ENCODE results near the gene DGCR8.

Gene DGCR8

DNA sequence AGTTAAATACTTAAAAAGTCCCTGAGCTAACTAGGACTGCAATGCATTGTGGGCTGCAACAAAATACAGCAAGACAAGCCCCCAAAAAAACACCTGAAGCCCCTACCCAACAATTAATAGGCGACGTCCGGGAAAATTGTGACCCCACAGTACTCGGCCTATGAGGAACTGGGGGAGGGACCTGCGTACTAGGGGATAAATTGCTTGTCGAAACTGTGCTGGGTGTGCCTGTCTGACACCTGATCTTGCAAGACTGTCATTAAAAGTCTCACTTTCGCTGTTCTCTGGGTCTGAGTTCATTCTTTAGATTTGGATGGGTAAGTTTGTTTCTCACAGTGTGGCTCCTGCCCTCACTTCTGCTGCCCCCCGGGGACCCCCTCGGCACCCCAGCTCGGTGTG lies 44.0 kb upstream of the DGCR8 start:
- Histone ChIP-seq H4K20me1 (ENCODE audit: low read depth, low read length) (no peaks in the 10 kb centered on the region), H3F3A (ENCODE audit: insufficient read depth) (no peaks in the 10 kb centered on the region), H3K9me2 (replicated peaks; ENCODE audit: insufficient read depth, low read length) (no peaks in the 10 kb centered on the region), H3K27me3 (ENCODE audit: low read length) (no peaks in the 10 kb centered on the region), H3K9me3 (ENCODE audit: insufficient read depth, low read length) (no peaks in the 10 kb centered on the region), H3K36me3 (ENCODE audit: low read length) (no peaks in the 10 kb centered on the region), H2AFZ (ENCODE audit: low read depth, low read length, severe bottlenecking) (no peak overlapping the region), H3K4me3 (ENCODE audit: insufficient read depth, low read length, poor library complexity, severe bottlenecking) (no peak overlapping the region), H3K9ac (ENCODE audit: low read length) (no peak overlapping the region), H3K27ac (ENCODE audit: low read depth, low read length) (no peak overlapping the region), H3K4me2 (ENCODE audit: low read depth, low read length, poor library complexity, severe bottlenecking) (no peak overlapping the region), H3K79me2 (ENCODE audit: insufficient read depth, low read length) (no peaks in the 10 kb centered on the region)
- no peak for TF ChIP-seq EZH2phosphoT487 (conservative IDR thresholded peaks at IDR 0.05; ENCODE audit: low read length)
- TF ChIP-seq, protein P1, sequence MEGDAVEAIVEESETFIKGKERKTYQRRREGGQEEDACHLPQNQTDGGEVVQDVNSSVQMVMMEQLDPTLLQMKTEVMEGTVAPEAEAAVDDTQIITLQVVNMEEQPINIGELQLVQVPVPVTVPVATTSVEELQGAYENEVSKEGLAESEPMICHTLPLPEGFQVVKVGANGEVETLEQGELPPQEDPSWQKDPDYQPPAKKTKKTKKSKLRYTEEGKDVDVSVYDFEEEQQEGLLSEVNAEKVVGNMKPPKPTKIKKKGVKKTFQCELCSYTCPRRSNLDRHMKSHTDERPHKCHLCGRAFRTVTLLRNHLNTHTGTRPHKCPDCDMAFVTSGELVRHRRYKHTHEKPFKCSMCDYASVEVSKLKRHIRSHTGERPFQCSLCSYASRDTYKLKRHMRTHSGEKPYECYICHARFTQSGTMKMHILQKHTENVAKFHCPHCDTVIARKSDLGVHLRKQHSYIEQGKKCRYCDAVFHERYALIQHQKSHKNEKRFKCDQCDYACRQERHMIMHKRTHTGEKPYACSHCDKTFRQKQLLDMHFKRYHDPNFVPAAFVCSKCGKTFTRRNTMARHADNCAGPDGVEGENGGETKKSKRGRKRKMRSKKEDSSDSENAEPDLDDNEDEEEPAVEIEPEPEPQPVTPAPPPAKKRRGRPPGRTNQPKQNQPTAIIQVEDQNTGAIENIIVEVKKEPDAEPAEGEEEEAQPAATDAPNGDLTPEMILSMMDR (IDR thresholded peaks at IDR 0.05; ENCODE audit: insufficient read depth, low read length, poor library complexity, severe bottlenecking): no peak

DNA sequence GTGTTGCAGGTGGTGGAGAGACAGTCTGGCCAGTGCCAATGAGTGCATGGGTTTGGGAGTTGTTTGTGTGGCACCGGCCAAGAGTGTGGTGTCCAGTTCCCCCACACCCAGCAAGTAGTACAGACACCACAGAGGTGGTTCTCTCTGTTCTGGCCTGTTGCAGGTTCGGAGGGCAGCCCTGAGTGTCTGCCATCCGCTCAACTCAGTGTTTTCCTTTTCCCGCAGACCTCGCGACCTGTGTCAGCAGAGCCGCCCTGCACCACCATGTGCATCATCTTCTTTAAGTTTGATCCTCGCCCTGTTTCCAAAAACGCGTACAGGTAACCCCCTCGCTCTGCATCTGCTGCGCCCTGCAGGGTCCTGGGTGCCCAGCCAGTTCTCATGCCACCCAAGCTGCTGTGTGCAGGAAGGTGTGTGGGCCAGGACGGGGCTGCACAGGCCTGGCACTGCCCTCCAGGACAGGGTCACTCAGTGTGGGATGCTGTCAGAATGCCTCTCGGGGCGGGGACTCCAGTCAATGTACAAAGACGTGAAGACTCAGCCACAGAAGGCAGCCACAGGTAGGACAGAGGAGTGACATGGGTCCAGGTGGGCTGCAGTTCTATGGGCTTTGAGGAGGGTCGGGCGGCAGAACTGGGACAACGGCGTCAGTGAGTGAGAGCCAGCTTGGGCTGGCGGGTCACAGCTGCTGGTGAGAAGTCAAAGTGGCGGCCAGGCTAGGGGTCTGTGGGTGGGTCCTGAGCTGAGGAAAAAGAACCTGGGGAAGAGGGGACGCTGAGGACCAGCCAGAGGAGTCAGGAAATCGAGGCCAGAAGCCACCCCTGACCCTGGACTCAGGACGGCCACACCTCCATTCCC lies 43.3 kb upstream of the DGCR8 start:
- Histone ChIP-seq H3K79me2 (ENCODE audit: insufficient read depth, low read length) (no peaks in the 10 kb centered on the region), H3K27ac (ENCODE audit: low read depth, low read length) (no peak overlapping the region), H3F3A (ENCODE audit: insufficient read depth) (no peaks in the 10 kb centered on the region), H3K9me2 (replicated peaks; ENCODE audit: insufficient read depth, low read length) (no peaks in the 10 kb centered on the region), H2AFZ (ENCODE audit: low read depth, low read length, severe bottlenecking) (no peak overlapping the region), H3K9ac (ENCODE audit: low read length) (no peak overlapping the region), H4K20me1 (ENCODE audit: low read depth, low read length) (no peaks in the 10 kb centered on the region), H3K9me3 (ENCODE audit: insufficient read depth, low read length) (no peaks in the 10 kb centered on the region), H3K27me3 (ENCODE audit: low read length) (no peaks in the 10 kb centered on the region), H3K4me3 (ENCODE audit: insufficient read depth, low read length, poor library complexity, severe bottlenecking) (no peak overlapping the region), H3K36me3 (ENCODE audit: low read length) (no peaks in the 10 kb centered on the region), H3K4me2 (ENCODE audit: low read depth, low read length, poor library complexity, severe bottlenecking) (no peak overlapping the region)
- TF ChIP-seq, protein P1 (IDR thresholded peaks at IDR 0.05; ENCODE audit: insufficient read depth, low read length, poor library complexity, severe bottlenecking): no peak
- TF ChIP-seq EZH2phosphoT487 (conservative IDR thresholded peaks at IDR 0.05; ENCODE audit: low read length): no peak

DNA sequence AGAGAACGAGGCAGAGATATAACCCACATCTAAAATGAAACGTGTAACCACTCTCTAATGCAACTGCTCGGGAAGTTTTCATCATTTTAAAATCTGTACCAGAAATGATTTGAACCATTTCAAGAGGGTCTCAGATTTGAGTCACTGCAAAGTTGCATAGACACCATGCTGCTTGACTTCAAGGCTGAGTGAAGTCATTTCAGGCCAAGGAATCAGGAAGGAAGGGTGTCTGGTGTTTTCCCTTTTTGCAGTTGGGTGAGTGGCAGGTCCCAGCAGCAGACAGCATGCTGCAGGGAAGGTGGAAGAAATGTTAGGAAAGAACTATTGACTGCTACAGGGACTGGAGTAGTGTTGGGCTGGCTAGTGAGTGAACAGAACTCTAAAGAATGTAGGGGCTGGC lies 42.6 kb upstream of the DGCR8 start:
- Histone ChIP-seq H3K27ac (ENCODE audit: low read depth, low read length) (no peak overlapping the region), H3K79me2 (ENCODE audit: insufficient read depth, low read length) (no peaks in the 10 kb centered on the region), H4K20me1 (ENCODE audit: low read depth, low read length) (no peaks in the 10 kb centered on the region), H3K9me2 (replicated peaks; ENCODE audit: insufficient read depth, low read length) (no peaks in the 10 kb centered on the region), H3K36me3 (ENCODE audit: low read length) (no peaks in the 10 kb centered on the region), H3K9me3 (ENCODE audit: insufficient read depth, low read length) (no peaks in the 10 kb centered on the region), H2AFZ (ENCODE audit: low read depth, low read length, severe bottlenecking) (no peak overlapping the region), H3K9ac (ENCODE audit: low read length) (no peak overlapping the region), H3K27me3 (ENCODE audit: low read length) (no peaks in the 10 kb centered on the region), H3K4me2 (ENCODE audit: low read depth, low read length, poor library complexity, severe bottlenecking) (no peak overlapping the region), H3F3A (ENCODE audit: insufficient read depth) (no peaks in the 10 kb centered on the region), H3K4me3 (ENCODE audit: insufficient read depth, low read length, poor library complexity, severe bottlenecking) (no peak overlapping the region)
- TF ChIP-seq, protein P1 (IDR thresholded peaks at IDR 0.05; ENCODE audit: insufficient read depth, low read length, poor library complexity, severe bottlenecking): no peak
- no peak for TF ChIP-seq EZH2phosphoT487 (conservative IDR thresholded peaks at IDR 0.05; ENCODE audit: low read length)

Data from SU-DHL-6 (cell line).